ENCODE data around the gene CTRB2.
"Not testable (repeated sequence)": the region's sequence is repeated elsewhere in the genome, so short reads cannot be mapped to it uniquely, and the experiment has no call there.

CTRB2 gene

DNA sequence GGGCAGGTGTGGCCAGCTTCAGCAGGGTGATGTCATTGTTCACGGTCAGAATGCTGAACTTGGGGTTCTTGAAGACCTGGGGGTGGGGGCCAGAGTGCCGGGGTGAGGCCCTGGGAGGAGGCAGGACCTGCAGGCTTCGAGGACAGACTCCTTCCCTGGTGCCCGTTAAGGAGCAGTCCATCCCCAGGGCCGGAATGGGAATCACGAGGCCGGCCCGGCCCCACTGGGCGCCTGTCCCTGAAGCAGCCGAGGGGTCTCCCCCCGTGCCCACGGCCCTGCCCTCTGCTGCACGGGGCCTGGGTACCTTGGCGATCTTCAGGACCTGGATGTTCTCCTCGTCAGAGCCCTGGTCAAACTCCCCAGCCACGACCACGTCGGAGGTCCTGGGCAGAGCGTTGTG lies 1.5 kb downstream of the CTRB2 start:
- DNase-seq (ENCODE audit: low spot score), result not testable (repeated sequence)

DNA sequence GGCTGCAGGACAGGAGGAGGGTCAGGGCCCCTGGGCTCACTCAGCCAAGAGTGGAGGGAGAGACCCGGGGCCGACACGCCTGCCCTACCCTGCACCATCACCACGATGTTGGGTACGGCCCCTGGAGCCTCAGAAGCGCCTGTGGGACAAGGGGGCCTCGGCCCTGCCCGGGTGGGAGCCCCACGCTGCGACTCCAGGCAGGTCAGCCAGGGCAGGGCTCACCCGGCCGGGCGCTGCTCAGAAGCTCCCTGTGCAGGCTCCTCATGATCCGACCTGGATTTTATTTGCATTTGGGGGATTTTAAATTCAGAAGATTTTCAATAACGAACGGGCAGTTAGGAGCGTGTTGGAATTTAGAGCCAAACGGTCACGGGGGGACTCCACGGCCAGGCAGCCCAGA lies 2.1 kb downstream of the CTRB2 start:
- not testable (repeated sequence) for DNase-seq (ENCODE audit: low spot score)

GRCh38 chr16:75204410-75204758 lies 2.6 kb downstream of the CTRB2 start:
- no peak for DNase-seq (ENCODE audit: low spot score)

DNA sequence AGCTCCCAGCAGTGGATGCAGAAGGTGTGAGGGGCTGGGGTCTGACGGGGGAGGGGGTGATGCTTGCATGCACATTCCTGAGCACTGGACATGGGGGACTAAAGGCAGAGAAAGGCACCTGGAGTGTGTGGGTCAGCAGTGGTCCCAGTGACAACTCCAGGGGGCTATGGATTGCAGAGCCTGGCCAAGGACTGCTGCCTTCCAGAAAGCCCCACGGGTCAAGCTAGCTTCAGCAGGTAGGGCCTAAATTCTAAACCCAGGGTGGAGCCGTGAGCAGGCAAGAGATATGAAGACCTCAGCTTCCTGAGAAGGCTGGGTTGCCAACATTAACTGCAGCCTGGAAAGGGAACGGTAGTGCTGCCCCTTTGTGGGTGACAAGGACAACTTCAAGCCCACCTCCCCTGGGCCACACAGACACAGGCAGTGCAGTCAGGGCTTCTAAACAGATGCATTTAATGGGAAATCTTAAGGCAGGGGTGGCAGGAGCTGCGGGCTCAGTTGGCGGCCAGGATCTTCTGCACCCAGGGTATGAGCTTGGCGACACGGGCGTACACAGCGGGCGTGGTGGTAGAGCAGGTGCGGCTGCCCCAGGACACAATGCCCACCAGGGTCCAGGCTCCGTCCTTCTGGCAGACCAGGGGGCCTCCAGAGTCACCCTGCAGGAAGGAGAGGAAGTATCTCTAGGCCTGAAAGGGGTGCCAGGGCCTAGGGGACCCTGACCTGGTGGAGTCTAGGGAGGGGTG lies 3.1 kb downstream of the CTRB2 start:
- DNase-seq (ENCODE audit: low spot score), result no peak

GRCh38 chr16:75203096-75203495 lies 3.9 kb downstream of the CTRB2 start:
- no peak for DNase-seq (ENCODE audit: low spot score)

DNA sequence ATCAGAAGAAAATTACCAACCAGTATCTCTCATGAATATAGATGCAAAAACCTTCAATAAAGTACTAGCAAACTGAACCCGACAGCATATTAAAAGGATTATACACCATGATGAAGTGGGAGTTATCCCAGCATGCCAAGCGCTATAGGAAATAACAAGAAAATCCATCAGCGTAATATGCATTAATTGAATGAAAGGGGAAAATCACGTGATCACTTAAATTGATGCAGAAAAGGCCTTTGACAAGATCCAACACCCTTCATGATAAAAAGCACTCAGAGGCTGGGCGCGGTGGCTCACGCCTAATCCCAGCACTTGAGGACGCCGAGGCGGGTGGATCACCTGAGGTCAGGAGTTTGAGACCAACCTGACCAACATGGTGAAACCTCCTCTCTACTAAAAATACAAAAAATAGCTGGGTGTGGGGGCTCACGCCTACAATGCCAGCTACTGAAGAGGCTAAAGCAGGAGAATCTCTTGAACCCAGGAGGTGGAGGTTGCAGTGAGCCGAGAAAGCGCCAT lies 4.8 kb downstream of the CTRB2 start:
- no peak for DNase-seq (ENCODE audit: low spot score)

- no peak for DNase-seq (ENCODE audit: low spot score)
These were observed 8.8 kb downstream of the CTRB2 start for GRCh38 chr16:75198135-75198600.

- DNase-seq (ENCODE audit: low spot score), result no peak
These were observed 9.3 kb downstream of the CTRB2 start for GRCh38 chr16:75197522-75198134.

GRCh38 chr16:75196836-75197235 lies 10.1 kb downstream of the CTRB2 start:
- no peak for DNase-seq (ENCODE audit: low spot score)

DNA sequence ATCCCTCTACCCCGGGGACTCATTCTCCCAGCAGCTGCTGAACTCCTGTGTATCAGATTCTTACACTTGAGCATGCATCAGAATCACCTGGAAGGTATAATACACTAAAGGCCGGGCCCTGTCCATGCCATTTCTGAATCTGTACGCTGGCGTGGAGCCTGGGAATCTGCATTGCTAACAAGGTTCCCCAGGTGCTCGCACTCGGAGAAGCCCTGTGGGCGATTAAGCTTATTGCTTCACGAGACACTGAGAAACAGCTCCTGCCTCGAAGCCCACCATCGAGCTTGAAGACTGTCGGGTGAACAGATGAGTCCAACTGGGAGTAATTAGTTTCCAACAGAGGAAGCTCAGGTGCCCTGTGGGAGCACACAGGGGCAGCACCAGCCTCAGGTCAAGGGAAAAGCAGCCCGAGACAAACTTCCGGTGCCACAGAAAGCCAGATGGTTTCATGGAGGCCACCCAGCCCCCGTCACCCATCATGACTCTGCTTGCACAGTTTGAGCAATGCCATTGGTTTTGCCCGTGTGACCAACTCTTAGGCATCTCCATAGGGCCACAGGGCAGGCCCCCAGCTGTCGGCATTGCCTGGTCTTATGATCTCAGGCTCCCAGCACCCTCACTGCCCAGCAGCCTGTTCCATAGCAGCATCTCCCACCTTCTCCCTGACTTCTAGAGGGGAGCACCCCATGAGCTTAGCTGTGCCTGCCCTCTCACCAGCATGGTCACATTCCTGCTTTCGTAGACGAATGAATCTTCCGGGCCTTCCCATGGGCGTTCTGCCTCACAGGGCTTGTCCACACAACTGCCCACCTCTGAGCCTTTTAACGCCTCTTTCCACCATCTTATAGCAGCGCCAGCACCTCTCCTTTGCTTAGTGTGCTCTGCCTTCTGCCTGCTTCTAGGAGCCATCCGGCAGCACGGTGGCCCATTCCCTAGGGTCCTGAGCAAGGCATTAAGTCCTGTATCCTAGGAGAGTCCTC lies 10.9 kb downstream of the CTRB2 start:
- no peak for DNase-seq (ENCODE audit: low spot score)

- no peak for DNase-seq (ENCODE audit: low spot score)
These were observed 13.1 kb downstream of the CTRB2 start for GRCh38 chr16:75193730-75194444.

DNA sequence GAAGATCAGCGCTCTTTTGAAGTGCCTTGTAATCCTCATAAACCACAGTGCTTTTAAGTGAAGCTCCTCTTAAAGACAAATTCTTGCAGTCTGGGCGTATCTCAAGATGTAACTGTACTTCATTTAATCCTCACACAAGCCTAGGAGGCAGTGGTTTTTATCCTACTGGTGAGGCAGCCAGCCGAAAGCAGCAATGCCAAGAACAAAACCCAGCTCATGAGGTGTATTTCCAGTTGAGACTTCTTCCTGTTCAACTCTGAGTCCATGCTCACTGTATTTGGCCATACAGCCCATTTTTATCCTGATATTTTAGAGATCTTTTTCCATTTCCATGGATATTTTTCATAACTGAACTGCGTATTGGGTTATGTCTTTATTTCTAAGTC lies 13.7 kb downstream of the CTRB2 start:
- no peak for DNase-seq (ENCODE audit: low spot score)

- no peak for DNase-seq (ENCODE audit: low spot score)
These were observed 14.2 kb downstream of the CTRB2 start for GRCh38 chr16:75192606-75193264.

- no peak for DNase-seq (ENCODE audit: low spot score)
These were observed 17.2 kb downstream of the CTRB2 start for GRCh38 chr16:75189638-75190245.

DNA sequence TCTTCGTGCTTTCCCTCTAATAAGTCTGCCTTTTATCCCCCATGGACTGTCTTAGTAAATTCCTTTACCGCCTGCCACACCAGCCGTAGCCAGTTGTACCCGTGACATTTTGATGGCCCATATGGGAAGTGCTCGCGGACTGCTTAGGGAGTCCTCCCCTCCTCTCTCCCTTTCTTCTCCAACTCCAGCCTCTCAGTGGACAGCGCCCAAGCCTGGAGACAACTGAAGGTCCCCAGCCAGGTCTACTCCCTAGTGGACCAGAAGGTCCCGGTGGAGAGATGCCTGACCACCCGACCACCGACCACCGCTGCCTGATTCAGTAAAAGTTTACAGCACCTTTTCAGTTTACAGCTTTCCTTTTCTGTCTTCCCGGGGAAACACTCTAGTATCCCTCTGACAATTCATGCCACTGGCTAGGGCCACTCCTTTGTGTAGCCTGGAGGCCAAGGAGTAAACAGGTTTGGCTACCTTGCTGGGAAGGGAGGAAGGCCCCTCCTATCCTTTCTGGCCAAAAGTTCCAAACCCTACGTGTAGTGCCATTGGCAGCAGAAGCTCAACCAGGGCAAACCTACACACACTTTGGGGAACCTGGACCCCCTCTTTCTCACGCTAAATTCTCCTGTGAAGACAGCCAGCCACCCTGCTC lies 18.0 kb downstream of the CTRB2 start:
- no peak for DNase-seq (ENCODE audit: low spot score)

- no peak for DNase-seq (ENCODE audit: low spot score)
These were observed 25.3 kb downstream of the CTRB2 start for GRCh38 chr16:75181630-75182029.

DNA sequence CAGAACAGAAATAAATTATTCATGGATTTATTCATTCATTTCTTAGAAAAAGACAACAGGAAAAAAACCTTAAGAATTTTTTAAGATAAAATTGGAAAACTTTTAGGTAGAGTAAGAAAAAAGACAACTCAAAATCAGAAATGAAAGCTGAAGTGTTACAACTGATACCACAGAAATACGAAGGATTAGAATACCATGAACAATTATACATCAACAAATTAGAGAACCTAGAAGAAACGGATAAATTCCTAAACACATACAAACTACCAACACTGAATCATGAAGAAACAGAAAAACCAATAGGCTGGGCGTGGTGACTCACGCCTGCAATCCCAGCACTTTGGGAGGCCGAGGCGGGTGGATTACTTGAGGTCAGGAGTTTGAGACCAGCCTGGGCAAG lies 27.8 kb downstream of the CTRB2 start:
- DNase-seq (ENCODE audit: low spot score), result no peak

- DNase-seq (ENCODE audit: low spot score), result no peak
These were observed 30.0 kb downstream of the CTRB2 start for GRCh38 chr16:75176926-75177325.

- no peak for DNase-seq (ENCODE audit: low spot score)
These were observed 31.9 kb downstream of the CTRB2 start for GRCh38 chr16:75175074-75175473.

DNA sequence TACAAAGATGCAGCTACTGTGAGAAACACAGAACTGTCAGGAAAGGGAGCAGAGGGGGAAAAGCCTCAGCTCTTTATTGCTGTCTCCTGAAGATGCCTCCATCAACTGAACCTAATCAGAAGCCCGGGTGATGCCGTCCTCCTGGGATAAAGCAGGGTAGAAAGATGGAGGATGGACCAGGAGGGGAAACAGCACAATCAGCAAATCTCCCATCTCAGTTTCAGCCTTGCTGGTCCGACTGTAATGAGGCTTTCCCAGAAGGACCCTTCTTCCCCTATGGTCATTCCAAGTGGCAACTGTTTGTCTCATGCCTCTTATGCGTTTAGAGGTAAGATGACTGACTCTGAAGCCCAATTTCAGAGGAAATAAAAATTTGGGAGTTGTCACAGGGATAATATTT lies 34.4 kb downstream of the CTRB2 start:
- no peak for DNase-seq (ENCODE audit: low spot score)
